ENCODE measurements around the gene CORO2B.

DNA sequence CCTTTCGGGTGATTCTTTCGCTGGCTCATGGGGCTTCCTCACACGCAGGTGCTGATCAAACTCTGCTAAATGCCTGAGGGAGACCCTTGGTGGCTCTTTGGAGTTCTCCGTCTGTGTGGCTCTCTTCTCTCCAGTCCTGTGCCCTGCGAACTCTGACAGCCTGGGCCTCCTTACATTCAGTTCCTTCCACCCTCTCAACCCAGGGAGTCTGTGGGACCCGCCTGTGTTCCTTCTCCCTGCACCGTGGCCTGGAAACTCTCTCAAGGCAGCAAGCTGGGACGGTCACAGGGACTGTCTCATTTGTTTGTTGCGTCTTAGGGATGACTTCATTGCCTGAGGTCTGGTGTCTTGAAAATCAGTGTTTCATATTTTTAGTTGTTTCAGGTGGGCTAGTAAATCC lies 37.0 kb upstream of the CORO2B start:
- TF ChIP-seq, protein P1, sequence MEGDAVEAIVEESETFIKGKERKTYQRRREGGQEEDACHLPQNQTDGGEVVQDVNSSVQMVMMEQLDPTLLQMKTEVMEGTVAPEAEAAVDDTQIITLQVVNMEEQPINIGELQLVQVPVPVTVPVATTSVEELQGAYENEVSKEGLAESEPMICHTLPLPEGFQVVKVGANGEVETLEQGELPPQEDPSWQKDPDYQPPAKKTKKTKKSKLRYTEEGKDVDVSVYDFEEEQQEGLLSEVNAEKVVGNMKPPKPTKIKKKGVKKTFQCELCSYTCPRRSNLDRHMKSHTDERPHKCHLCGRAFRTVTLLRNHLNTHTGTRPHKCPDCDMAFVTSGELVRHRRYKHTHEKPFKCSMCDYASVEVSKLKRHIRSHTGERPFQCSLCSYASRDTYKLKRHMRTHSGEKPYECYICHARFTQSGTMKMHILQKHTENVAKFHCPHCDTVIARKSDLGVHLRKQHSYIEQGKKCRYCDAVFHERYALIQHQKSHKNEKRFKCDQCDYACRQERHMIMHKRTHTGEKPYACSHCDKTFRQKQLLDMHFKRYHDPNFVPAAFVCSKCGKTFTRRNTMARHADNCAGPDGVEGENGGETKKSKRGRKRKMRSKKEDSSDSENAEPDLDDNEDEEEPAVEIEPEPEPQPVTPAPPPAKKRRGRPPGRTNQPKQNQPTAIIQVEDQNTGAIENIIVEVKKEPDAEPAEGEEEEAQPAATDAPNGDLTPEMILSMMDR (IDR thresholded peaks at IDR 0.05), result no peak
- no peak for TF ChIP-seq POLR2AphosphoS5 (IDR thresholded peaks at IDR 0.05)
